Islet precursor cell (in vitro differentiated cells): ENCODE data around the gene FBLIM1.
A peak's percentile ranks its signal among the peaks of the same experiment; 100 is the strongest.

Experiments used
- DNase-seq: peaks from one replicate; pipeline ENCODE4 v3.0.0-alpha.2; 2018

FBLIM1 gene

GRCh38 chr1:15731735-15732685 lies 26.6 kb upstream of the FBLIM1 start:
- no peak for DNase-seq

- no peak for DNase-seq
Measured at GRCh38 chr1:15732686-15733081, 25.9 kb upstream of the FBLIM1 start.

- no peak for DNase-seq
Measured at GRCh38 chr1:15733218-15733725, 25.3 kb upstream of the FBLIM1 start.

- no peak for DNase-seq
Measured at GRCh38 chr1:15733726-15734226, 24.8 kb upstream of the FBLIM1 start.

GRCh38 chr1:15734296-15734695 lies 24.3 kb upstream of the FBLIM1 start:
- no peak for DNase-seq

GRCh38 chr1:15734901-15735300 lies 23.7 kb upstream of the FBLIM1 start:
- peak; percentile 83 for DNase-seq

- DNase-seq: no peak
Measured at GRCh38 chr1:15735304-15736037, 23.1 kb upstream of the FBLIM1 start.

- DNase-seq: no peak
Measured at GRCh38 chr1:15736038-15736891, 22.3 kb upstream of the FBLIM1 start, which contains the start of gene SLC25A34. Gene SLC25A34 (plus strand): TSS chr1:15736258. CDS start chr1:15736486, 228 bp downstream.

GRCh38 chr1:15736892-15737261 lies 21.7 kb upstream of the FBLIM1 start:
- no peak for DNase-seq

GRCh38 chr1:15737324-15738319 lies 21.0 kb upstream of the FBLIM1 start:
- no peak for DNase-seq

GRCh38 chr1:15738416-15739113 lies 20.0 kb upstream of the FBLIM1 start:
- DNase-seq: no peak

GRCh38 chr1:15739259-15739658 lies 19.3 kb upstream of the FBLIM1 start:
- DNase-seq: no peak

- DNase-seq: no peak
Measured at GRCh38 chr1:15739745-15740144, 18.9 kb upstream of the FBLIM1 start.

- peak; percentile 96 for DNase-seq
Measured at GRCh38 chr1:15740924-15741850, 17.4 kb upstream of the FBLIM1 start.

- DNase-seq: no peak
Measured at GRCh38 chr1:15742339-15742801, 16.2 kb upstream of the FBLIM1 start, which contains the start of gene TMEM82. Gene TMEM82 (plus strand): TSS chr1:15742499. CDS start chr1:15742560, 61 bp downstream.

GRCh38 chr1:15744122-15744679 lies 14.4 kb upstream of the FBLIM1 start:
- no peak for DNase-seq

GRCh38 chr1:15747378-15747777 lies 11.2 kb upstream of the FBLIM1 start:
- no peak for DNase-seq

GRCh38 chr1:15748264-15748663 lies 10.3 kb upstream of the FBLIM1 start:
- DNase-seq: no peak
